K562 (cell line): ENCODE results near the gene KLHDC2.

Source experiments
- BHLHE40 ChIP-seq: IDR thresholded peaks from 2 replicates; pipeline ENCODE4 v1.6.1; 2011; ENCODE audit warnings: low read length, improper control_type of control experiment
- HMG20A ChIP-seq: fragments of 450-650 bp; formaldehyde crosslinking; conservative IDR thresholded peaks from 2 replicates; pipeline ENCODE4 v1.4.0; 2020; ENCODE audit warnings: mild to moderate bottlenecking, mixed read lengths
- JUN ChIP-seq, 2 experiments: sonication (generic) in 1 of 2; formaldehyde crosslinking in 1 of 2; IDR thresholded peaks; 2 replicates each; pipeline versions ENCODE4 v1.6.1 to v1.8.0; 2012 to 2022; ENCODE audit warnings: borderline replicate concordance in 2 of 2, mild to moderate bottlenecking in 2 of 2, improper control_type of control experiment in 1 of 2, low read depth in 1 of 2, low read length in 1 of 2, missing genetic modification reagents in 1 of 2
- POLR2AphosphoS5 ChIP-seq: IDR thresholded peaks from 2 replicates; pipeline ENCODE4 v1.6.1; 2011; ENCODE audit warnings: mild to moderate bottlenecking, low read depth, low read length, moderate library complexity; ENCODE audit not compliant: control insufficient read depth, insufficient read depth
- TARDBP ChIP-seq: fragments of 450-650 bp; IDR thresholded peaks from 2 replicates; pipeline ENCODE4 v1.6.1; 2016
- TCF7L2 ChIP-seq: fragments of 150-350 bp; IDR thresholded peaks from 2 replicates; pipeline ENCODE4 v1.6.1; 2016; ENCODE audit warnings: low read depth, mild to moderate bottlenecking, low read length, moderate library complexity
- XRCC5 ChIP-seq: fragments of 200-400 bp; formaldehyde crosslinking; IDR thresholded peaks from 2 replicates; pipeline ENCODE4 v1.6.1; 2017; ENCODE audit warnings: low read depth, mild to moderate bottlenecking, low read length
- ZNF766 ChIP-seq: fragments of 200-800 bp; sonication (Bioruptor generic); conservative IDR thresholded peaks from 2 replicates; pipeline ENCODE4 v1.6.1; 2016; ENCODE audit warnings: missing genetic modification characterization, missing compliant biosample characterization
- TF ChIP-seq, protein P1 (sequence below), 3 experiments: IDR thresholded peaks in 2 of 3; conservative IDR thresholded peaks in 1 of 3; 2 replicates each; pipeline ENCODE4 v1.5.1; 2011 to 2012; ENCODE audit warnings: low read length in 3 of 3, mild to moderate bottlenecking in 3 of 3, control low read depth in 2 of 3, improper control_type of control experiment in 1 of 3, inconsistent platforms in 1 of 3, low read depth in 1 of 3, mixed read lengths in 1 of 3, moderate library complexity in 1 of 3; ENCODE audit not compliant: insufficient read depth in 2 of 3
- TF ChIP-seq, protein P2 (sequence below), 2 experiments: fragments of 450-650 bp in 1 of 2; sonication (generic) in 1 of 2; formaldehyde crosslinking in 1 of 2; IDR thresholded peaks; 2 replicates each; pipeline versions ENCODE4 v1.7.1 to v1.9.0; 2016 to 2022; ENCODE audit warnings: inconsistent platforms in 1 of 2, mild to moderate bottlenecking in 1 of 2, missing genetic modification reagents in 1 of 2

DNA sequence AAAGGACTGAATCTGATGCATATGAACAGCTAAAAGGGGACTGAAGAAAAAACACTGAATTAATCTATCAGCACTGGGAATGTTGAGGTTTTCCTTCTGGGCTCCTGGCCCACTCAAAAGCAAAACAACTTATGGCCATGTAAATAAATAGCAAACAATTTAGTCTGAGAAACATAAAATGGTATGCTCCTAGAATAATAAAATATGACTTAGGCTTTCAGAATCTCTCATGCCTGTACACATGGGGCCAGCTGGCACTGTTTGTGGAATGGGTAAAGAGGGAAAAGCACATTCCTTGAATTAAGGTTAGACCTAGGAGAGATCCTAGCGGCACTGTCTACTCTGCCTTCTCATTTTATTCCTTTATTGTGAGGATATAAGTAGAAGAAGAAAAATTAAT lies 6.2 kb downstream of the KLHDC2 start:
- no peak for TF ChIP-seq JUN (IDR thresholded peaks at IDR 0.05; ENCODE audit: borderline replicate concordance, low read depth, low read length)
- no peak for TF ChIP-seq JUN (CRISPR knock-in tag; IDR thresholded peaks at IDR 0.05; ENCODE audit: borderline replicate concordance)
- no peak for TF ChIP-seq TCF7L2
- TF ChIP-seq, protein P1, sequence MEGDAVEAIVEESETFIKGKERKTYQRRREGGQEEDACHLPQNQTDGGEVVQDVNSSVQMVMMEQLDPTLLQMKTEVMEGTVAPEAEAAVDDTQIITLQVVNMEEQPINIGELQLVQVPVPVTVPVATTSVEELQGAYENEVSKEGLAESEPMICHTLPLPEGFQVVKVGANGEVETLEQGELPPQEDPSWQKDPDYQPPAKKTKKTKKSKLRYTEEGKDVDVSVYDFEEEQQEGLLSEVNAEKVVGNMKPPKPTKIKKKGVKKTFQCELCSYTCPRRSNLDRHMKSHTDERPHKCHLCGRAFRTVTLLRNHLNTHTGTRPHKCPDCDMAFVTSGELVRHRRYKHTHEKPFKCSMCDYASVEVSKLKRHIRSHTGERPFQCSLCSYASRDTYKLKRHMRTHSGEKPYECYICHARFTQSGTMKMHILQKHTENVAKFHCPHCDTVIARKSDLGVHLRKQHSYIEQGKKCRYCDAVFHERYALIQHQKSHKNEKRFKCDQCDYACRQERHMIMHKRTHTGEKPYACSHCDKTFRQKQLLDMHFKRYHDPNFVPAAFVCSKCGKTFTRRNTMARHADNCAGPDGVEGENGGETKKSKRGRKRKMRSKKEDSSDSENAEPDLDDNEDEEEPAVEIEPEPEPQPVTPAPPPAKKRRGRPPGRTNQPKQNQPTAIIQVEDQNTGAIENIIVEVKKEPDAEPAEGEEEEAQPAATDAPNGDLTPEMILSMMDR (IDR thresholded peaks at IDR 0.05 in 2 of 3, conservative IDR thresholded peaks at IDR 0.05 in 1 of 3; ENCODE audit: insufficient read depth in 2 of 3, low read depth in 1 of 3, low read length in 3 of 3) = no peak
- TF ChIP-seq, protein P2, sequence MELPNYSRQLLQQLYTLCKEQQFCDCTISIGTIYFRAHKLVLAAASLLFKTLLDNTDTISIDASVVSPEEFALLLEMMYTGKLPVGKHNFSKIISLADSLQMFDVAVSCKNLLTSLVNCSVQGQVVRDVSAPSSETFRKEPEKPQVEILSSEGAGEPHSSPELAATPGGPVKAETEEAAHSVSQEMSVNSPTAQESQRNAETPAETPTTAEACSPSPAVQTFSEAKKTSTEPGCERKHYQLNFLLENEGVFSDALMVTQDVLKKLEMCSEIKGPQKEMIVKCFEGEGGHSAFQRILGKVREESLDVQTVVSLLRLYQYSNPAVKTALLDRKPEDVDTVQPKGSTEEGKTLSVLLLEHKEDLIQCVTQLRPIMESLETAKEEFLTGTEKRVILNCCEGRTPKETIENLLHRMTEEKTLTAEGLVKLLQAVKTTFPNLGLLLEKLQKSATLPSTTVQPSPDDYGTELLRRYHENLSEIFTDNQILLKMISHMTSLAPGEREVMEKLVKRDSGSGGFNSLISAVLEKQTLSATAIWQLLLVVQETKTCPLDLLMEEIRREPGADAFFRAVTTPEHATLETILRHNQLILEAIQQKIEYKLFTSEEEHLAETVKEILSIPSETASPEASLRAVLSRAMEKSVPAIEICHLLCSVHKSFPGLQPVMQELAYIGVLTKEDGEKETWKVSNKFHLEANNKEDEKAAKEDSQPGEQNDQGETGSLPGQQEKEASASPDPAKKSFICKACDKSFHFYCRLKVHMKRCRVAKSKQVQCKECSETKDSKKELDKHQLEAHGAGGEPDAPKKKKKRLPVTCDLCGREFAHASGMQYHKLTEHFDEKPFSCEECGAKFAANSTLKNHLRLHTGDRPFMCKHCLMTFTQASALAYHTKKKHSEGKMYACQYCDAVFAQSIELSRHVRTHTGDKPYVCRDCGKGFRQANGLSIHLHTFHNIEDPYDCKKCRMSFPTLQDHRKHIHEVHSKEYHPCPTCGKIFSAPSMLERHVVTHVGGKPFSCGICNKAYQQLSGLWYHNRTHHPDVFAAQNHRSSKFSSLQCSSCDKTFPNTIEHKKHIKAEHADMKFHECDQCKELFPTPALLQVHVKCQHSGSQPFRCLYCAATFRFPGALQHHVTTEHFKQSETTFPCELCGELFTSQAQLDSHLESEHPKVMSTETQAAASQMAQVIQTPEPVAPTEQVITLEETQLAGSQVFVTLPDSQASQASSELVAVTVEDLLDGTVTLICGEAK (IDR thresholded peaks at IDR 0.05) = no peak
- TF ChIP-seq, protein P2 (CRISPR knock-in tag; IDR thresholded peaks at IDR 0.05) = no peak
- TF ChIP-seq HMG20A = no peak
- no peak for TF ChIP-seq POLR2AphosphoS5
- TF ChIP-seq TARDBP = no peak
- TF ChIP-seq XRCC5 = no peak
- no peak for TF ChIP-seq BHLHE40
- no peak for TF ChIP-seq ZNF766 (CRISPR knock-in tag)
